GM10847 (cell line): ENCODE results near the gene SNRNP25.

Source experiments
- POLR2A ChIP-seq: IDR thresholded peaks from 2 replicates; pipeline ENCODE4 v1.6.1; 2011; ENCODE audit not compliant: insufficient read length; ENCODE audit errors: extremely low read depth

Gene SNRNP25

DNA sequence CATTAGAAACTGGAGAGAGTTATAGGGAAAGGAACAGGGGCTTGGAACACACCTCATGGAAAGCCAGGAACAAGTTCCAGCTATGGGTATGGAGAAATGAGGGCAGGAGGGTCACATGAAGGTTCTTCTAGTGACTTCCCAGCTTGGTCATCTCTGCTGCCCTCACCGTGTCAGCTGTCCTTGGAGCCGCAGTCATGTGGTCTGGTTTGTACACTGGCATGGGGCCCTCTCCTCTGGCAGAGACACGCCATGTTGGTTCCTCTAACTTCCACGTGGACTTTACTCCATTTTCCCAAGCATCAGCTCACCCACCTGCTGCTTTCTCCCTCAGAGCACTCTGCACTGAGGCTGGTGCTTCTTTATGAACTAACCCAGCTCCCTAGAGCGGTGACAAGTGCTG is 50.7 kb downstream of the SNRNP25 start:
- no peak for TF ChIP-seq POLR2A

DNA sequence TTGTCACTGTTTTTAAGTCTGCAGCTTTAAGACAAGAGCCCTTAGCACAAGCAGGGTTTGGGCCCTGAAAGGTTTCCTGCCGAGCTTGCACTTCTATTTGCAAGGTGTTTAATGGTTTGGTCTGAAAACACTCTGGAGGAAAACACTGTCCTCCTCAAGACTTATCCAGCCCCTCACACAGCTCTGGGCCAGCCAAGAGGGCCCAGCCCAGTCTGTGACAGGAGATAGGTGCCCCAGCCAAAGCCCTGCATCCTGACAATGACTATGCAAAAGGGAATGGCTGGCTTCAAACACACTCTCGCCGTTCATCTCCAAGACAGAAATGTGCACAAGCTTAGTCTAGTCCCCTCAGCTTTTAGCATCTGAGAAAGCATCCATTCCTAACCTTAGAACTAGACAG is 51.3 kb downstream of the SNRNP25 start:
- TF ChIP-seq POLR2A: no peak

DNA sequence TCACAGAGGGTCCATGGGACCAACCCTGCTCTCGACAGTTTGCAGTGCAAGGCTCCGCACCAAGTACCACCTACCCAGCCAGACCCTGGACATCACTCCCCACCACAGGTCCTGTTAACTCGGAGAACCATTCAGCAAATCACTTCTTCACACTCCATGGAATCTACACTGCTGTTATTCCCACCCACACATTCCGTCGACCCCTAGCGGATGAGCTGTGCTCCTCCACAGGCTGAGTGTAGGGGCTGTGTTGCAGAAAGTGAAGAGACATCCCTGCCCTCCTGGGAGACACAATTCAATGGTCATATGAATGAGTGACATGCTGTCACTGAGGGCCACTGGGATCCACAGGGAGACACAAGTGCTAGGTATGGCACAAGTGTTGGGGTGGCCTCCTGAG is 51.9 kb downstream of the SNRNP25 start:
- no peak for TF ChIP-seq POLR2A

DNA sequence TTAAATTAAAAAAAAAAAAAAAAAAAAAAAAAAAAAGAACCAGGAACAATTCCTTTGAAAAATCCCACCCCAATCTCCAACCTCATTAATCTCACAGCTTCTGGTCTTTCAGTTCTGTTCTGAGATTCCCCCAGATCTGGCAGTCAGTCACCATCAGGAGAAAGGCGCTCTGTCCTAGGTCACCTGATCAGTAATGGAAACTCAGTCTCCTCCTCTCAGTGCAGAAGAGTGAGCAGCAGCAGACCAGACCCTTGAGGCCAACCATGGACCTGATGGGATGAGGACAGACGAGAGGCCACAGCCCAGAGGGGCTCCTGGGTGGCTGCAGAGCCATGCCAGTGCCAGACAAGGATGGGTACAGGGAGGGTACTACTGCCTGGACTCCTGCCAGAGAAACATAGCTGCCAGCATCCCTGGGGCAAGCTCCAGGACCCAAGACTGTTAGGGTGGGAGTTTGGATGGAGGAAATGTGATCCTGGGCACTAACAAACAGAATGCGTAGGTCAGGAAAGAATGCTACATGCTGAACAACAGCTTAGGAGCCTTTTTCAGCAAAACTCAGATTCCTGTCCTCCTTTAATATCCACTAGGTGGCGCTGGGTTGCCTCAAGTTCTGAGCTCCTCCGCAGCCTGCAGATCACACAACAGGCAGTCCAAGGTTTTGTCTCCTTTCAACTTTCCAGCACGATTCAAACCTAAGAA is 53.1 kb downstream of the SNRNP25 start:
- TF ChIP-seq POLR2A: no peak
